RPMI8226 (cell line): ENCODE results near the gene SDCBP2.
A peak's percentile ranks its signal among the peaks of the same experiment; 100 is the strongest.

ENCODE experiments used
- DNase-seq: peaks from one replicate; pipeline ENCODE4 v3.0.0-alpha.2; 2015

The SDCBP2 gene

DNA sequence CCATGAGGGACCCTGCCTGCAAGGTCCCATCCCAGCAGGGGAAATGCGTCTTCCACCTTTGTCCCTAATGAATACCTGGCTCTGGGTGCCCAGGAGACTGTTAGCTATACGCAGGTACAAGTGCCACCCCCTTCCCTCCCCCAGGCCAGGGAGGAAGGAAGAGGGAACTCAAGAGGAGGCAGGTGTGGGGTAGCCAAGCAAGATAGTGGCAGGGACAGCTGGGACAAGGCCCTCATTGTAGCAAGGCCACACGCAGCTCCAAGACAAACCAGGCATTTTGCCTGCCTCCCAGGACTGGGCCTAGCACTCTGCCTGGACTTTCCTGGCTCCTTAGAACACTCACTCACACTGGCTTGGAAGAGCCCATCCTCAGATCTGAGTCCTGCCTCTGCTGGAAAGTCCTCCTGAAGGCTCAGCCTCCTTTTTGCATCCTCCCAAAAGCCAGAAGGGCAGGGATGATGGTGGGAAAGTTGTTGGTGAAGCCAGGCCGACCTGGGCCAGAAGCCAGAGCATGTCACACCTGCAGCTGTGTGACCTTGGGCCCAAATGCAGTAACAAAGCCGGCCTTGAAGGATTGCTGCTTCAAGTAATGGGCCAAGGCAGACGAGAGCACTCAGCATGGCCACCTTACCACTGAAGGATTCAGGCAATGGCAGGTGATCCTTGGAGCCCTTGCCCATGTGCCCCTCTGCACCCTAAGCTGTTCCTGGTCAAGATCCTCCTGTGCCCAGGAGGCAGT, 35.1 kb downstream of the SDCBP2 start:
- DNase-seq = no peak

- DNase-seq = no peak
Measured at GRCh38 chr20:1292620-1293019, 36.3 kb downstream of the SDCBP2 start.

DNA sequence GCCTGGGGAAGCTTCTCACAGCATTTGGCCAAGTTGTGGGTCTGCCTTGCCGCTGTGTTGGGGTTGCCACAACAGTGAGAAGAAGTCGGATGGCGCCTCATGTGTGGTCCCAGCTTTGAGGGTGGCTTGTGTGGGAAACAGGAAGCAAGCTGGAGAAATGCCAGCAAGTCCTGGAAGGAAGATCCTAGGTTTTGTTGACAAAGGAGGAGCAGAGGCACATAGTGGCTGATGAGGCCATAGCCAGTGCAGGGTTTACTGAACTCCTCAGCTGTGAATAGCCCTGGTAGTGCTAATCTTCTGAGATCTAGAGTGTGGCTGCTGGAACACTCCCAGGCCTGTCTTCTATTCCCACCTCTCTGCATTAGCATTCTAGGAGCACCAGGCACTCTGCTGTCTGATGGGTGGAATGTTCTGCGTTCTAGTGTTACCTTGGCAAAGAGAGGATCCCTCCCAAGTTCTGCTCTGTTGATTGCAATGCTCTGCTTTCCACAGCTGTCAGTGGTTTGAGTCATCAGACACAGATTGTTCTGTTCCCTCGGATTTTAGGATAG, 37.7 kb downstream of the SDCBP2 start:
- no peak for DNase-seq

- DNase-seq = no peak
Measured at GRCh38 chr20:1287787-1288569, 41.0 kb downstream of the SDCBP2 start.

GRCh38 chr20:1287306-1287705, 41.6 kb downstream of the SDCBP2 start:
- DNase-seq = no peak

GRCh38 chr20:1286267-1287024, 42.5 kb downstream of the SDCBP2 start:
- DNase-seq = no peak

GRCh38 chr20:1283522-1284510, 45.1 kb downstream of the SDCBP2 start:
- DNase-seq = no peak

DNA sequence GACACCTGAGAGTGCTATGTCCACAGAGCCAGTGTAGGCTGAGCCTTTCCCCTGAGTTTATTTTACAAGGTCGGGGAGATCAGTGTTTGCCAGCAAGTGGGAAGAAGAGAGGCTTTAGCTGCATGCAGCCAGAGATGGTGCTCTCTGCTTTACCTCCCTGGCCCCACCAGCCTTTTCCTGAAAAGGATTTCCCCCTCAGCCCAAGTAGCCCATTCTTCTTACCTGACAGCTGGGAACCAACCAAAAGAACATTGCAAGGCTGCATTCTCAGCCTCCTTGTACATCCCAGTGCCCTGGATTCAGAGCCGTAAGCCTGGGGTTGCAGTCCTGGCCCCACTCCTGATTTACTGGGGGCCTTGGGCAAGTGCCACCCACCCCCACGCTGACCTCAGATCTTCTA, 46.0 kb downstream of the SDCBP2 start:
- DNase-seq = no peak

GRCh38 chr20:1281279-1282057, 47.5 kb downstream of the SDCBP2 start:
- no peak for DNase-seq

DNA sequence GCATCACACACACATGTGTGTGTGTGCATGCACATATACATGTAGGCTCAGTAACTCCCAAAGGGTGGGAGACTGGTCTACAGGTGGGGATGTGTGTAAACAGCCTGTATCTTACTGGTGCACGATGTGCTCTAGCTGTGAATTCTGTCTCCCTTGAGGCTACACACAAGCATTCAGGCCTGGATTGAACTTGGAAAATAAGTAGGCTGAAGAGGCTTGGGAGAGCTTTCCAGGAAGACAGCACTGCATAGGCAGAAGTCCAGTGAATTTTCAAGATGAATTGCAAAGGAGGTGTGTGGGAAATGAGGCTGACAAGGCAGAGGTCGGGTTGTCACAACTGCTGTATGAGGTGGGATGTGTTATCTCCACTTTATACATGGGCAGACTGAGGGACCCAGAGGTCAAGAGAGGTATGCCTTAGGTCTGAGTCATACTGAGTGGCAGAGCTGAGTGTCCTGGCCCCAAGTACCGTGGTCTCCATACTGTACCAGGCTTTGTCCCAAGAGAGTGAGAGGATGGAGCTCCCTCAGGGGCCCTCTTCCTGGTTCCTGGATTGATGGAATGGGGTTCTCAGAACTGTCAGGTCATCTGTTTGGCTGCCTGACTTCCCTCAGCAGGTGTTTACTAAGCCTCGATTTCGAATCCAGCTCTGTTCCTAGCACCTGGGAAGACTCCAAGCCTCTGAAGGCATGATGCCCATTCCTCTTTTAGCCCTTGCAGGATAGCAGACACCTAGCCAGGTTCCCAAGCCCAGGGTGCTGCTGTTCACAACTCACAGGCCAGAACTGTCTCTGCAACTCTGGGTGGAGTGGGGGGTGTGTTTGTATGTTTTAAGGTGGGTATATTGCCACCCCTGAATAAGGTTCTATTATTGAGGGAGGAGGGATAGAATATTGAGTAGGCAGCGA, 48.5 kb downstream of the SDCBP2 start:
- peak; percentile 1 for DNase-seq

- peak; percentile 32 for DNase-seq
Measured at GRCh38 chr20:1278993-1279392, 49.9 kb downstream of the SDCBP2 start.

GRCh38 chr20:1277529-1278322, 51.2 kb downstream of the SDCBP2 start:
- DNase-seq = no peak

- DNase-seq = no peak
Measured at GRCh38 chr20:1275919-1276318, 53.0 kb downstream of the SDCBP2 start.

DNA sequence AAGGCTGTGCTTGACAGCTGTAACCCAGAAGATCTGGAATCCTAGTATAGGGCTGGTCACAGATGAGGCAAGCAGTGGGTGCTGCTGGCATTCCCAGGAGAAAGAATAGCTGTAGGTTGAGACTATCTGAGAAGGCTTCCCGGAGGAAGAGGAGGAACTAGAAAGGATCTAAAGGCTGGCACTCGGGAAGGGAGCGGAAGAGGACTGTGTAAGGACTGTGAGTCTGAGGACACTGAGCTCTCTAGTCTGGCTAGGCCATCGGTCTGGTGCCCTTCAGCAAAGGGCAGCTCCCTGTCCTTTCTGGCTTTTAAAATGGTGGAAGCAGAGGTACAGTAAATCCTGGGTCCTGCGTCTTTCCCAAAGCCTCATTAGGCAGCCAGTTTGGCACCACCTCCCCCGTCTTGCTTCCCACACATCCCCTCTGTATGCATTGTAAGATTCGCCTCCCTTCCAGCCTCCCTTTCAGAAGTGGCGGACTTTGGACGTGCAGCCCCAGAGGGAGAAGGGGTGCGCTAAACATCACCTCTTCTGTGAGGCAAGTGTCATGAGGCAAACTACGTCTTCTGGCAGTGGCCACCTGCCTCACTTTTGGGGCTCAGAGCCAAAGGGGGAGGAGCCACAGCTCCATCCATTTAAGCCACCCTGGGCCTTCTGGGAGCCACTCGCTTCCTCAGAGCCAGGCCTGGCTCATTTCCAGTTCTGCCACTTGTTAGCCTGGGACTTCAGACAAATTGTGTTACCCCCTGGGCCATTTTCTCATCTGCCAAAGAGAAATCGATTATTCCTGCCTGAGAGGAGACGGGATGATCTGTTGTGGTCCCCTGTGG, 54.2 kb downstream of the SDCBP2 start:
- DNase-seq = peak; percentile 71

GRCh38 chr20:1273366-1273765, 55.6 kb downstream of the SDCBP2 start:
- no peak for DNase-seq

DNA sequence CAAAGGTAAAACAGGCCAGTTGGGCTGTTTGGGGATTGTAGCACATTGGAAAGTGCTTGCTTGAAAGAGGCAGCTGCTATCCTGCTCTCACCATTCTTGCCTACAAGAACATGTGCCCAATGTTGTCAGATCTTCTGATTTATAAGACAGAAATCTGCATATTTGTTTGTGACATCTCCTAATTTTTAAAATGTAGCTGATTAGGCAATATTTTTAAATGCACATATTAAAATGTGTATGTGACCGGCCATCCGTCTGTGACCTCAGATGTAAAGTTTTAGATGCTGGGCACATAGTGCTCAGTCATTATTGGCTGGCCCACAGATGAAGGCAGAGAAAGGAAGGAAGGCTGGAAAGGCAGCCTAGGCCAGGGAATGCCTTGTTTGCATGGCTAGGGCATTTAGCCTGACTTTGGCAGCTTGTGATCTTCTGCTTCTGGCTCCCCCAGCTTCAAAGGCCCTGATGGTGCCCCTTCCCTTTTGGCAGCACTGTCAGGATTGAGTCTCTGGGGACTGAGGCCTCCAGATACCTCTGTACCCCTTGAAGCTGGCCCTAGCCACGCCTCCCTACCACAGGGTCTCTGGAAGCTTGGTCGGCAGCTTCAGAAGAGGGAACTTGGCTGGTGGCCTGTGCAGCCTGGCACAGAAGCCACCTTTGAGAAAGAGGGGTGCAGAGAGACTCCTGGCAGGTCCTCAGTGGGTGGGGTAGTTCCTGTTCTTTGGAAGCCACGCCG, 56.4 kb downstream of the SDCBP2 start:
- DNase-seq = no peak

- no peak for DNase-seq
Measured at GRCh38 chr20:1269850-1270249, 59.1 kb downstream of the SDCBP2 start.

DNA sequence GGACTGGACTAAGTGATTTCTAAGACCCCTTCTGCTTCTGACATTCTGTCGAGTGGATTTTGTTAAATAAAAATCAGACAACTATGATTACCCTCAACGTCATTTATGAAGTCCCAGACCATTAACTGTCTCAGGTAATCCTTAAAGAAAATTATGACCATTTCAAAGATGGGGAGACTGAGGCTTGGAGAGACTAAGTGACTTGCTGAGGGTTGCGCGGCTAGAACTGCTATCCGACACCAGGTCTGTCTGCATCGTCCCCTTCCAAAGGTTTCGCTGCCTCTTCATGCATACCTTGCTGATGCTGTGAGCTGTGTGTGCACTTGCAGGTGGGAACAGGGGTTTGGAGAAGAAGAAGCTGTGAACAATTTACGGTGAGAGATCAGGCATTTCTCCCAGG, 59.7 kb downstream of the SDCBP2 start:
- no peak for DNase-seq
